ENCODE results near the gene ZFHX2.
A peak's percentile ranks its signal among the peaks of the same experiment; 100 is the strongest.

The ZFHX2 gene

DNA sequence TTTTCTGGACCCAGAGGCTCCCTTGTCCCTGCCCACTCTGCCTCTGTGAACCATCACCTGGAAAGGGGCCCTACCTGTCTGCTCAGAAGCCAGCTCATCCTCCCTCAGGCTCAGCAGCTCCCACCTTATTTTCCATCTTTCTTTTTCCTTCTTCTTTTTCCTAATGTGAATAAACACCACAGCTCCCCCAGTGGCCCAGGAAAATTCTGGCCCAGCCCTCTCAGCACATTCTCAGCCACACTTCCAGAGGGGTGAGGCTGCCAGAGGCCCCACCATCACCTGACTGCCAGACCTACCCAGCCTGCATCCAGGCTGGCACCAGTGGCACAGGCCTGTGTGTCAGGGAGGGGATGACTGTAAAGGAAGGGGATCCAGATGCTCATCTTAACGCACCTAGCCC lies 23.0 kb downstream of the ZFHX2 start:
- DNase-seq (ENCODE audit: low spot score) (no peak), ATAC-seq (ENCODE audit: low read depth) (no peak; the same call in 2 of the 3 replicates)
- TF ChIP-seq, protein P1, sequence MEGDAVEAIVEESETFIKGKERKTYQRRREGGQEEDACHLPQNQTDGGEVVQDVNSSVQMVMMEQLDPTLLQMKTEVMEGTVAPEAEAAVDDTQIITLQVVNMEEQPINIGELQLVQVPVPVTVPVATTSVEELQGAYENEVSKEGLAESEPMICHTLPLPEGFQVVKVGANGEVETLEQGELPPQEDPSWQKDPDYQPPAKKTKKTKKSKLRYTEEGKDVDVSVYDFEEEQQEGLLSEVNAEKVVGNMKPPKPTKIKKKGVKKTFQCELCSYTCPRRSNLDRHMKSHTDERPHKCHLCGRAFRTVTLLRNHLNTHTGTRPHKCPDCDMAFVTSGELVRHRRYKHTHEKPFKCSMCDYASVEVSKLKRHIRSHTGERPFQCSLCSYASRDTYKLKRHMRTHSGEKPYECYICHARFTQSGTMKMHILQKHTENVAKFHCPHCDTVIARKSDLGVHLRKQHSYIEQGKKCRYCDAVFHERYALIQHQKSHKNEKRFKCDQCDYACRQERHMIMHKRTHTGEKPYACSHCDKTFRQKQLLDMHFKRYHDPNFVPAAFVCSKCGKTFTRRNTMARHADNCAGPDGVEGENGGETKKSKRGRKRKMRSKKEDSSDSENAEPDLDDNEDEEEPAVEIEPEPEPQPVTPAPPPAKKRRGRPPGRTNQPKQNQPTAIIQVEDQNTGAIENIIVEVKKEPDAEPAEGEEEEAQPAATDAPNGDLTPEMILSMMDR (IDR thresholded peaks at IDR 0.05; ENCODE audit: poor library complexity, severe bottlenecking), result peak; percentile 31
- H3K4me3 ChIP-seq (ENCODE audit: severe bottlenecking), result no peak overlapping the region
- no peaks in the 10 kb centered on the region for H3K4me1 ChIP-seq (ENCODE audit: insufficient read depth, poor library complexity, severe bottlenecking)
- no peaks in the 10 kb centered on the region for H3K9me3 ChIP-seq (ENCODE audit: severe bottlenecking)
- no peaks in the 10 kb centered on the region for H3K36me3 ChIP-seq (ENCODE audit: low read depth)
- no peak overlapping the region for H3K27ac ChIP-seq (ENCODE audit: poor library complexity, severe bottlenecking)
- no peaks in the 10 kb centered on the region for H3K27me3 ChIP-seq (ENCODE audit: insufficient read depth, poor library complexity, severe bottlenecking)

GRCh38 chr14:23525611-23526010 lies 26.0 kb downstream of the ZFHX2 start:
- Histone ChIP-seq H3K4me1 (ENCODE audit: insufficient read depth, poor library complexity, severe bottlenecking) (no peaks in the 10 kb centered on the region), H3K27me3 (ENCODE audit: insufficient read depth, poor library complexity, severe bottlenecking) (no peaks in the 10 kb centered on the region), H3K9me3 (ENCODE audit: severe bottlenecking) (no peaks in the 10 kb centered on the region), H3K27ac (ENCODE audit: poor library complexity, severe bottlenecking) (no peak overlapping the region), H3K36me3 (ENCODE audit: low read depth) (no peaks in the 10 kb centered on the region), H3K4me3 (ENCODE audit: severe bottlenecking) (no peak overlapping the region)
- TF ChIP-seq, protein P1 (IDR thresholded peaks at IDR 0.05; ENCODE audit: poor library complexity, severe bottlenecking), result no peak
- DNase-seq (ENCODE audit: low spot score) (no peak), ATAC-seq (ENCODE audit: low read depth) (no peak)

DNA sequence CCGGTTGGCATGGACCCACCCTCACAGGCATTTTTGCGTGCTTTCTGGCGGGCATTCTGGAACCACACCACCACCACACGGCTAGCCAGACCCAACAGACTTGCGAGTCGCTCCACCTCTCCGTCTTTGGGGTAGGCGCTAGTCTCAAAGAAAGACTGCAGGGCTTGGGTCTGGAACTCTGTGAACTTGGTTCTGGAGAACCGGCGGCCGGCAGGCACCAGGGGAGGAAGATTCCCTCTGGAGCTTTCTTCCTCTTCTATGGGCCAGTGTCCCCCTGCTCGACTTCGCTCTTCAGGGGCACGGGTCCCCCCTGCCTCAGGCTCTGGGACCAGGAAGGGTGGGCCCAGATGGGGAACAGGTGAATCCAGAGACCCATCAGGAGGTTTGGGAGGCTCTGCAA lies 26.6 kb downstream of the ZFHX2 start:
- no peak overlapping the region for H3K27ac ChIP-seq (ENCODE audit: poor library complexity, severe bottlenecking)
- DNase-seq (ENCODE audit: low spot score), result no peak
- ATAC-seq (ENCODE audit: low read depth), result no peak
- H3K4me1 ChIP-seq (ENCODE audit: insufficient read depth, poor library complexity, severe bottlenecking), result no peaks in the 10 kb centered on the region
- H3K9me3 ChIP-seq (ENCODE audit: severe bottlenecking), result no peaks in the 10 kb centered on the region
- no peak overlapping the region for H3K4me3 ChIP-seq (ENCODE audit: severe bottlenecking)
- no peaks in the 10 kb centered on the region for H3K36me3 ChIP-seq (ENCODE audit: low read depth)
- H3K27me3 ChIP-seq (ENCODE audit: insufficient read depth, poor library complexity, severe bottlenecking), result no peaks in the 10 kb centered on the region
- TF ChIP-seq, protein P1 (IDR thresholded peaks at IDR 0.05; ENCODE audit: poor library complexity, severe bottlenecking), result no peak

DNA sequence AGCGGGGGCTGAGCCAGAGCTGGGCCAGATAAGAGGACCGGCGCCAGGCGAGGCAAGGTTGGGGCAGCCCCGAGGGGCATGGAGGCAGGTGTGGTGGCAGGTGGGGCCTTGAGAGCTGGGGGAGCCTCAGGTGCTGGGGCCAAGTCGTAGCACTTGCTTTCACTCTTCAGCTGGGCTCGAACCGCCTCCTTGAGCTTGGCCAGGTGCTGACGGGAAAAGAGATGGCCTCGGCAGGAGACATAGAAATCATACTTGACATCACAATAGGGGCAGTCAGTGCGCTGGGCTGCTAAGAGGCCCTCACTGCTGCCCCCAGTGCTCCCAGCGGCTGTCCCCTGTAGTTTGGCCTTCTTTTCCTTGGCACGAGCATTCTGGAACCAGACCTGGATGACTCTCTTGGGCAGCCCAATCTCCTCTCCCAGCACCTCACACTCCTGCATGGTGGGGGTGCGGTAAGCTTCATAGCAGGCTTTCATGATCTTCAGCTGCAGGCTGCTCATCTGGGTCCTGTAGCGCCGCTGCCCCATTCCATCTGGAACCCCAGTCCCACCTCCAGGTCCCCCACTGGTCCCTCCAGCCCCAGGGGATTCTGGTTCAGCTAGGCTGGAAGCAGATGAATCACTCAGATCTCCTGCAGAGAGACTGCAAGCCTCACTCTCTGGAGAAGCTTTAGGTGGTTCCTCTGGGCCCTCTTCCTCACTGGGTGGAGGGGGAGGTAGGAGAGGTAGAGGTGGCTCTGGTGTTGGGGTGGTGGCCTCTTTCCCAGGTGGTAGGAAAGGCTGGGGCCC lies 28.1 kb downstream of the ZFHX2 start:
- Histone ChIP-seq H3K27me3 (ENCODE audit: insufficient read depth, poor library complexity, severe bottlenecking) (no peaks in the 10 kb centered on the region), H3K36me3 (ENCODE audit: low read depth) (no peaks in the 10 kb centered on the region), H3K9me3 (ENCODE audit: severe bottlenecking) (no peaks in the 10 kb centered on the region), H3K4me3 (ENCODE audit: severe bottlenecking) (no peak overlapping the region), H3K27ac (ENCODE audit: poor library complexity, severe bottlenecking) (no peak overlapping the region), H3K4me1 (ENCODE audit: insufficient read depth, poor library complexity, severe bottlenecking) (no peaks in the 10 kb centered on the region)
- no peak for DNase-seq (ENCODE audit: low spot score)
- no peak; the same call in 2 of the 3 replicates for ATAC-seq (ENCODE audit: low read depth)
- TF ChIP-seq, protein P1 (IDR thresholded peaks at IDR 0.05; ENCODE audit: poor library complexity, severe bottlenecking), result no peak

GRCh38 chr14:23522643-23523198 lies 28.8 kb downstream of the ZFHX2 start:
- ATAC-seq (ENCODE audit: low read depth), result no peak
- no peaks in the 10 kb centered on the region for H3K27me3 ChIP-seq (ENCODE audit: insufficient read depth, poor library complexity, severe bottlenecking)
- TF ChIP-seq, protein P1 (IDR thresholded peaks at IDR 0.05; ENCODE audit: poor library complexity, severe bottlenecking), result no peak
- H3K4me3 ChIP-seq (ENCODE audit: severe bottlenecking), result no peak overlapping the region
- H3K4me1 ChIP-seq (ENCODE audit: insufficient read depth, poor library complexity, severe bottlenecking), result no peaks in the 10 kb centered on the region
- no peak for DNase-seq (ENCODE audit: low spot score)
- no peaks in the 10 kb centered on the region for H3K36me3 ChIP-seq (ENCODE audit: low read depth)
- no peaks in the 10 kb centered on the region for H3K9me3 ChIP-seq (ENCODE audit: severe bottlenecking)
- H3K27ac ChIP-seq (ENCODE audit: poor library complexity, severe bottlenecking), result no peak overlapping the region
